ENCODE results near the gene PGR.

The PGR gene

DNA sequence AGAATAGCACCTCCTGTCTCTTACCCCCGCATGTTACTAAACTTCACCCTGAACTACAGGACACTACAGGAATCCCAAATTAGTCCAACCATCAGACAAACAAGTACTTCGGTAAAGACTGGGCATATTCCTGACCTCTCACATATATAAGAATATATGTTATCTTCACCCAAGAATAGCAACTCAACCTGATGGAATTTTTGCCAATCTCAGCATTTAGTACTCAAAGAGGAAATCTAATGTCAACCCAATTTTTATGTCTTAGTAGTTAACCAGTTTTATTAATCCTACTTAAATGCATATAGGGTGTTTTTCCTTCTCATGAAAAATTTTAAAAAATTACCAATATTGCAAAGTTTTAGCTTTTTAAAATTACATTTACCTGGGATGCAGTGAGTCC, 26.2 kb downstream of the PGR start:
- H3K27ac Mint-ChIP-seq = no peak overlapping the region
- peaks cover 25% of the 10 kb centered on the region for H3K9me3 Mint-ChIP-seq
- H3K36me3 Mint-ChIP-seq (ENCODE audit: low read depth) = no peaks in the 10 kb centered on the region
- no peaks in the 10 kb centered on the region for H3K4me1 Mint-ChIP-seq (ENCODE audit: low read depth)
- H3K27me3 Mint-ChIP-seq (ENCODE audit: low read depth) = no peaks in the 10 kb centered on the region
- H3K4me3 Mint-ChIP-seq = no peak overlapping the region

DNA sequence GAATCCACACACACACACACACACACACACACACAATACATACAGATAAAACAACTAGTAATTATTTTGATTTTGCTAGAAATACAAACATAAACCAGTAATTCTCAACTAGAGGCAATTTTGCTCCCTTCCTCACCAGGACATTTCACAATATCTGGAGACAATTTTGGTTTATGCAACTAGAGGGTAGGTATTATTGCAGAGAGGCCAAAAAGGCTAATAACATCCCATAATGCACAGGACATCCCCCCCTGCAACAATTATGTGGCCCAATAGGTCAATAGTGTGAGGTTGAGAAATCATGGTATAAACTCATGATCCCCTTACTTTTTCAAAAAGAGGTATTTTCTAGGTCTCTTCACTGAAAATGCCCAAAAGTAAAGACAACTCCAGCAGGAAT, 29.0 kb downstream of the PGR start:
- H3K36me3 Mint-ChIP-seq (ENCODE audit: low read depth) = no peaks in the 10 kb centered on the region
- H3K4me3 Mint-ChIP-seq = no peak overlapping the region
- H3K27me3 Mint-ChIP-seq (ENCODE audit: low read depth) = no peaks in the 10 kb centered on the region
- no peaks in the 10 kb centered on the region for H3K4me1 Mint-ChIP-seq (ENCODE audit: low read depth)
- peaks cover 21% of the 10 kb centered on the region for H3K9me3 Mint-ChIP-seq
- no peak overlapping the region for H3K27ac Mint-ChIP-seq

DNA sequence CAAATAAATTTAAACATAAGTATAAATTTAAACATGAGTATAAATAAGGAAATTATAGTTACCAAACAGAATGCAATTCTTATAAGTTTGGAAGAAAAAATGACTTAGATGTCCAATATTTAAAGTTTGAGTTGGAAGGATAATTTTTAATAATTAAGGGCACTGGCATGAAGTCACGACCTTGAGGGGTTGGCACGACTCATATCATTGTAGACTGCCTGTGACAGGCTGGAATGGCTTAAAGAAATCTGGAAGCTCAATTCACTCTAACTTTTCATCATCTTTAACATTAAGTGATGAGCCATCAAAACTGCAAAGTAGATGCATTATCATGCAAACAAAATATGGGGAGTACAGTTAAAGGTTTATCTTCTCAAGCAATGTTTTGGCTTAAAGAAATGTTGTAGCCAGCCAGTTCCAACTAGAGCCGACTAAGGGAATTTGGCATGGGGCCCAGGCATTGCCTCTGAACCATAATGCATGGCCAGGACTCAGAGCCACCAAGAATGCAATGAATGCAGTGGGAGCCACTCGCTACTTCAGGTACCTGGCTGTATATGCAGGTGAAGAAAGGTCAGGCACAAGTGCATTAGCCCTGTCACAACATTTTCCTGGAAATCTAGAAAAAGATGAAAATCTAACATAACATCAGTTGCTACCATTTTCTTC, 33.4 kb downstream of the PGR start:
- Mint-ChIP-seq H3K4me1 (ENCODE audit: low read depth) (no peaks in the 10 kb centered on the region), H3K36me3 (ENCODE audit: low read depth) (no peaks in the 10 kb centered on the region), H3K27ac (no peak overlapping the region), H3K27me3 (ENCODE audit: low read depth) (no peaks in the 10 kb centered on the region), H3K9me3 (peaks cover 16% of the 10 kb centered on the region), H3K4me3 (no peak overlapping the region)

DNA sequence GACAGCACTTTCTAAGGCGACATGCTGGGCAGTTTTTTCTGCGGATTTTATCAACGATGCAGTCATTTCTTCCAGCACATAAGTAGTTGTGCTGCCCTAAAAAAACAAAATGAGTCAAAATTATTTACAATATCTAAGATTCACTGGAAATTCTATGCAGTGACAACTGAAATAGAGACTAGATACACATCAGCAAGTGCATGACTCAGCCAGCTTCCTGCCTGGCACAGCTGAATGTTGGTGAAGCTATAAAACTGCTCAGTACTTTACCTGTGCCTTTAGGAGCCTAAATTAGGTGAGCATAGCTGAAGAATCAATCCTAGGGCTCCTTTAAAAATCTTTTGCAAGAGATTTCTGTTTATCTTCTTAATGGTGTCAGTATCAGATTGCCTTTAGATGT, 37.8 kb downstream of the PGR start:
- no peak overlapping the region for H3K27ac Mint-ChIP-seq
- H3K9me3 Mint-ChIP-seq = peaks cover 12% of the 10 kb centered on the region
- H3K36me3 Mint-ChIP-seq (ENCODE audit: low read depth) = no peaks in the 10 kb centered on the region
- no peaks in the 10 kb centered on the region for H3K4me1 Mint-ChIP-seq (ENCODE audit: low read depth)
- no peak overlapping the region for H3K4me3 Mint-ChIP-seq
- no peaks in the 10 kb centered on the region for H3K27me3 Mint-ChIP-seq (ENCODE audit: low read depth)

DNA sequence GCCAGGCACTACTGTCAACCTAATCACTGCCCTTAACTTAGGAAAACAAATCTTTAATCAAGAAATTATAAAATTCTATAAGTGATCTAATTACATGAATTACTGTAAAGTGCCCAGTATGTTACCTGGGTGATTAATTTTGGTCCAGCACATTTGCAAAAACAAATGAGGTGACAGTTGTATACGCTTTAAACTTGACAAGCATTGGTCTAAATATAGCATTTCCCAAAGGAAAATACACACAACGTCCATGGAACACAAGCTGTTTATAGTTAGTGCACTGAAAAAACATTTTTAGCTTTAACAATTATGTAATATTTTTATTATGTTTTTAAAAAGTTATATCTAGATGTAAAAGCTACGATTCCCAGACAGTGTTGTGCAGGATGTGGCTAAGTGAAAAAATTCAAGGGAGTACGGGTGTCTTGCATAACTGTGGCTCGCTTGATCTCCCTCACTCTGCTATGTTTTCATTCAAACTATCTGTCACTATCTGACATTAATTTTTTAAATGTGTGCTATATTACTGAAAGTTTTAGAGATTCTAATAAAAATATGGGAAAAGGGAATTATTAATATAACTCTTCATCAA, 38.8 kb downstream of the PGR start:
- Mint-ChIP-seq H3K4me1 (ENCODE audit: low read depth) (no peaks in the 10 kb centered on the region), H3K27me3 (ENCODE audit: low read depth) (no peaks in the 10 kb centered on the region)

DNA sequence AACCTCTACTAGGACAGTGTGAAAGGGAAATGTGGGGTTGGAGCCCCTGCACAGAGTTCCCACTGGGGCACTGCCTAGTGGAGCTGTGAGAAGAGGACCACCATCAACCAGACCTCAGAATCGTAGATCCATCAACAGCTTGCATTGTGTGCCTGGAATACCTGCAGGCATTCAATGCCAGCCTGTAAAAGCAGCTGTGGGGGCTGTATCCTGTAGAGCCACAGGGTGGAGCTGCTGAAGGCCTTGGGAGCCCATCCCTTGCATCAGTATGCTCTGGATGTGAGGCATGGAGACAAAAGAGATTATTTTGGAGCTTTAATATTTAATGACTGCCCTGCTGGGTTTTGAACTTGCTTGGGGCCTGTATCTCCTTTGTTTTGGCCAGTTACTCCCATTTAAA, 46.3 kb downstream of the PGR start:
- Mint-ChIP-seq H3K27ac (no peak overlapping the region), H3K4me1 (ENCODE audit: low read depth) (no peaks in the 10 kb centered on the region), H3K36me3 (ENCODE audit: low read depth) (no peaks in the 10 kb centered on the region), H3K9me3 (peaks cover 31% of the 10 kb centered on the region), H3K4me3 (no peak overlapping the region), H3K27me3 (ENCODE audit: low read depth) (no peaks in the 10 kb centered on the region)

More for the DNA sequence above, 38.8 kb downstream of the PGR start:
- H3K36me3 Mint-ChIP-seq (ENCODE audit: low read depth) = no peaks in the 10 kb centered on the region
- H3K4me3 Mint-ChIP-seq = no peak overlapping the region
- H3K27ac Mint-ChIP-seq = no peak overlapping the region
- peaks cover 19% of the 10 kb centered on the region for H3K9me3 Mint-ChIP-seq

DNA sequence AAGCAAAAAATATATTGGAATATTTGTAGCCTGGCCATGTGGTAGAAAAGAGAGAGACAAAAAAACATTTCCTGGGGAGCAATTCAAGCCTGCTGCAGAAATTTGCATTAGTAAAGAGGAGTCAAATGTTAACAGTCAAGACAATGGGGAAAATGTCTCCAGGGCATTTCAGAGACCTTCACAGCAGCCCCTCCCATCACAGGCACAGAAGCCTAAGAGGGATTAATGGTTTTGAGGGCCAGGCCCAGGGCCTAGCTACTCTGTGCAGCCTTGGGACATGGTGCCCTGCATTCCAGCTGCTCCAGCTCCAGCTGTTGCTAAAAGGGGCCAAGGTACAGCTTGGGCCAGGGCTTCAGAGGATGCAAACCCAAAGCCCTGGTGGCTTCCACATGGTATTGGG, 46.8 kb downstream of the PGR start:
- H3K4me1 Mint-ChIP-seq (ENCODE audit: low read depth) = no peaks in the 10 kb centered on the region
- no peak overlapping the region for H3K4me3 Mint-ChIP-seq
- H3K9me3 Mint-ChIP-seq = peaks cover 31% of the 10 kb centered on the region
- H3K36me3 Mint-ChIP-seq (ENCODE audit: low read depth) = no peaks in the 10 kb centered on the region
- no peaks in the 10 kb centered on the region for H3K27me3 Mint-ChIP-seq (ENCODE audit: low read depth)
- H3K27ac Mint-ChIP-seq = no peak overlapping the region

DNA sequence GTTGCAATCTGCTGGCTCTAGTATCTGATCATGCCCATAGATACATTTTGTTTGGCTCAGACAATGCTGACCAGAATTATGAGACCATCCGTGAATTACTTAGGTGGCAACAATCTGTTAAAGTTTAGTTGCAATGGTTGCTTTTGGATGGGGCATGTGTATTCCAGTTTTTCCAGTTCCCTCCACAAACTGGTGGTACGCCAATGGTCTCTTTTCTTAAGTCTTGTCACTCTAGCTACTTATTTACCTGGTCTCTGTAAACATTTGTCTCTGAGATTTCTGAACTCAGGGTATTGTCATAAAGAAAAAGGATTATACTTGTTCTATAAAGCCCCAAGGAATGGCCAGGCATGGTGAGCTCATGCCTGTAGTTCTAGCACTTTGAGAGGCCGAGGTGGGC, 65.9 kb downstream of the PGR start:
- Mint-ChIP-seq H3K9me3 (no peaks in the 10 kb centered on the region), H3K27me3 (ENCODE audit: low read depth) (no peaks in the 10 kb centered on the region), H3K27ac (no peak overlapping the region), H3K4me1 (ENCODE audit: low read depth) (no peaks in the 10 kb centered on the region), H3K4me3 (no peak overlapping the region), H3K36me3 (ENCODE audit: low read depth) (no peaks in the 10 kb centered on the region)

DNA sequence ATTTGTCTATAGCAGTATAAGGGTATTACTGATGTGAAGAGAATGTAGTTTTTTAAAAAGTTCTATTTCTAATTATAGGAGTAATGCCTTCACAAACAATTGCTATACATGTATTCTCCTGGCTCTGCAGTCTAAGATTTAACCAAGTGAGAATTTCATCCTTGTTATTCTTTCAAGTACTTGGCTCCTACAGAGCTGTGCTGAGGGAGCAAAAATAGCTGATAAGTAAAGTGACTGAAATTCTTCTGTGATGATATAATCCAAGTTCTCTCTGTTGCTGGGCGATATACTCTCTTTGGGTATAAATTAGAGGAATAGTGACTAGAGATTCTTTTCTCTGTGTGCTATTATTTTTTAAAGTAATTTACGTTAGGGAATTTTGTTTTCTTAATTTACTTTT, 68.0 kb downstream of the PGR start:
- Mint-ChIP-seq H3K27ac (no peak overlapping the region), H3K36me3 (ENCODE audit: low read depth) (no peaks in the 10 kb centered on the region), H3K27me3 (ENCODE audit: low read depth) (no peaks in the 10 kb centered on the region), H3K4me1 (ENCODE audit: low read depth) (no peaks in the 10 kb centered on the region), H3K9me3 (no peaks in the 10 kb centered on the region), H3K4me3 (no peak overlapping the region)

DNA sequence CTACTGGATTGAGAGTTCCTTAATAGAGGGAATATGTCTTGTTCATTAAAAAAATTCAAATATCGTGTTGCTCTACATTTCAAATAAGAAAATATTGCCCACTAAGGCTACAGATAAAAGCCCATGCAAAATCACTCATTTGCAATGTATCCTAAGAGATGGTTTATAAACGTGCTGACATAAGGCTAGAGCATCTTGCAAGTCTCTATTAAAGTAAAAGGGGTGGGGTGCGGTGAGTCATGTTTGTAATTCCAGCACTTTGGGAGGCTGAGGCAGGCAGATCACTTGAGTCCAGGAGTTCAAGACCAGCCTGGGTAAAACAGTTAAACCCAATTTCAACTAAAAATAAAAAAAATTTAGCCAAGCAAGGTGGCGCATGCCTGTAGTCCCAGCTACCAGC, 70.3 kb downstream of the PGR start:
- Mint-ChIP-seq H3K4me3 (no peak overlapping the region), H3K27ac (no peak overlapping the region), H3K4me1 (ENCODE audit: low read depth) (no peaks in the 10 kb centered on the region)

DNA sequence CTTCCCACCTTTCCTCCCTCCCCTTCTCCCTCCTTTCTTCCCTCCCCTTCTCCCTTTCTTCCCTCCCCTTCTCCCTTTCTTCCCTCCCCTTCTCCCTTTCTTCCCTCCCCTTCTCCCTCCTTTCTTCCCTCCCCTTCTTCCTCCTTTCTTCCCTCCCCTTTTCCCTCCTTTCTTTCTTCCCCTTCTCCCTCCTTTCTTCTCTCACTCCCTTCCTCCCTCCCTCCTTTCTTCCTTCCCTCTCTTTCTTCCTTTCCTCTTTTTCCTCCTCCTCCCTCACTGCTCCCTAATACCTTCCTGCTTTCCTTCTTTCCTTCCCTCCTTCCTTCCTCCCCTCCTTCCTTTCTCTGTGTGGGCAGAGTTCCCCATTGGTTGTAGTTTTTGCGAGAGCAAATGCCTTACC, 76.1 kb downstream of the PGR start:
- Mint-ChIP-seq H3K27ac (no peak overlapping the region), H3K9me3 (no peaks in the 10 kb centered on the region), H3K36me3 (ENCODE audit: low read depth) (no peaks in the 10 kb centered on the region), H3K4me1 (ENCODE audit: low read depth) (no peaks in the 10 kb centered on the region), H3K27me3 (ENCODE audit: low read depth) (no peaks in the 10 kb centered on the region), H3K4me3 (no peak overlapping the region)

More for the DNA sequence above, 70.3 kb downstream of the PGR start:
- H3K9me3 Mint-ChIP-seq = no peaks in the 10 kb centered on the region
- no peaks in the 10 kb centered on the region for H3K36me3 Mint-ChIP-seq (ENCODE audit: low read depth)
- no peaks in the 10 kb centered on the region for H3K27me3 Mint-ChIP-seq (ENCODE audit: low read depth)

DNA sequence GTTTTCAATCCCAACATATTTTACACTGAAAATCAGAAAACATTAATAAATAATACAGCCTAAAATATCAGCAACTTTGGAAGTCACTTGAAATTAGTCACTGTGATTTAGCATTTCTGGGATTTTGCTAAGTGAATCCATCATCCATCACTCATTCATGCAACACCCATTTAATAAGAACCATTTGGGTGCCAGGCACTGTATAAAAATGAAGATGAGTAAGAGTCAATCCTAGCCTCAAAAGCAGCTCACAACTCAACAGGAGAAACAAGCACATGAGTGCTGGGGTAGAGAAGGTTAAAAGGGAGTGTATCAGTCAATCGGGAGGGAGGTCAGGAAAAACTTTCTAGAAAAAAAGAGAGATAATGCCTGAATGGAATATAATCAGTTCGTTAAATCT, 77.9 kb downstream of the PGR start:
- Mint-ChIP-seq H3K4me3 (no peak overlapping the region), H3K27ac (no peak overlapping the region), H3K4me1 (ENCODE audit: low read depth) (no peaks in the 10 kb centered on the region), H3K36me3 (ENCODE audit: low read depth) (no peaks in the 10 kb centered on the region), H3K27me3 (ENCODE audit: low read depth) (no peaks in the 10 kb centered on the region), H3K9me3 (no peaks in the 10 kb centered on the region)

DNA sequence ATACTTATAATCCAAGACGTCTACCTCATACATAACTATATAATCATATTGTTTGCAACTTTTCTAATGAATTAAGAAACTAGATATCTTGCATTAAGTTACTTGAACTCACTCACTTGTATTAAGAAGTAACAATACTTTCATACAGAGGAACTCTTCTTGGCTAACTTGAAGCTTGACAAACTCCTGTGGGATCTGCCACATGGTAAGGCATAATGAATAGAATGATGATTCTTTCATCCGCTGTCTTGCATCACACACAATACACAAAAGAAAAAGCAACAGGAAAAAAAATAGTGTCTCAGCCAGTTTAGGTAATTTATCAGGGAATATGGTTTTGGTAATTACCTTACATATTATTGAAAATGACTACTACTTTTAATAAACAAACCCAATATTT, 79.8 kb downstream of the PGR start:
- Mint-ChIP-seq H3K4me3 (no peak overlapping the region), H3K9me3 (peaks cover 5% of the 10 kb centered on the region), H3K36me3 (ENCODE audit: low read depth) (no peaks in the 10 kb centered on the region), H3K27me3 (ENCODE audit: low read depth) (no peaks in the 10 kb centered on the region), H3K4me1 (ENCODE audit: low read depth) (no peaks in the 10 kb centered on the region), H3K27ac (no peak overlapping the region)

DNA sequence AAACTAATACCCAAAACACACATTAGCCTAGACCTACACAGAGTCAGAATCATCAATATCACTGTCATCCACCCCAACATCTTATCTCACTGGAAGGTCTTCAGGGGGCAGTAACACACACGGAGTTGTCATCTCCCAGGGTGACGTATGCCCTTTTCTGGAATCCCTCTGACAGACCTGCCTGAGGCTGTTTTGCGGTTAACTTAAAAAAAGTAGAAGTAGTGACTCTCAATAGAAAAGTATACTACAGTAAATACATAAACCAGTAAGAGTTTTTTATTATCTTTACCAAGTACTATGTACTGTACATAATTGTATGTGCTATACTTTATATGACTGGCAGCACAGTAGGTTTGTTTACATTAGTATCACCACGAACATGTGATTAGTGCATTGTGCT, 80.5 kb downstream of the PGR start:
- Mint-ChIP-seq H3K4me3 (no peak overlapping the region), H3K4me1 (ENCODE audit: low read depth) (no peaks in the 10 kb centered on the region), H3K9me3 (peaks cover 5% of the 10 kb centered on the region), H3K27me3 (ENCODE audit: low read depth) (no peaks in the 10 kb centered on the region), H3K27ac (no peak overlapping the region), H3K36me3 (ENCODE audit: low read depth) (no peaks in the 10 kb centered on the region)

DNA sequence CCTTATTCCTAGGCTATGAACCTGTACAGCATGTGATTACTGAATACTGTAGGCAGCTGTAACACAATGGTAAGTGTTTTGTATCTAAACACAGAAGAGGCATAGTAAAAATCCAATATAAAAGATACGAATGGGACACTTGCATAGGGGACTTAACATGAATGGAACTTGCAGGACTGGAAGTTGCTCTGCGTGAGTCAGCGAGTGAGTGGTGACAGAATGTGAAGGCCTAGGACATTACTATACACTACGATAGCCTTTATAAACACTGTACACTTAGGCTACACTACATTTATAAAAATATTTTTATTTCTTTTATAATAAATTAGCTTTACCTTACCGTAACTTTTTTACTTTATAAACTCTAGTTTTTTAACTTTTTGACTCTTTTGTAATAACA, 81.1 kb downstream of the PGR start:
- Mint-ChIP-seq H3K27ac (no peak overlapping the region), H3K4me3 (no peak overlapping the region), H3K9me3 (peaks cover 5% of the 10 kb centered on the region), H3K27me3 (ENCODE audit: low read depth) (no peaks in the 10 kb centered on the region), H3K36me3 (ENCODE audit: low read depth) (no peaks in the 10 kb centered on the region), H3K4me1 (ENCODE audit: low read depth) (no peaks in the 10 kb centered on the region)

DNA sequence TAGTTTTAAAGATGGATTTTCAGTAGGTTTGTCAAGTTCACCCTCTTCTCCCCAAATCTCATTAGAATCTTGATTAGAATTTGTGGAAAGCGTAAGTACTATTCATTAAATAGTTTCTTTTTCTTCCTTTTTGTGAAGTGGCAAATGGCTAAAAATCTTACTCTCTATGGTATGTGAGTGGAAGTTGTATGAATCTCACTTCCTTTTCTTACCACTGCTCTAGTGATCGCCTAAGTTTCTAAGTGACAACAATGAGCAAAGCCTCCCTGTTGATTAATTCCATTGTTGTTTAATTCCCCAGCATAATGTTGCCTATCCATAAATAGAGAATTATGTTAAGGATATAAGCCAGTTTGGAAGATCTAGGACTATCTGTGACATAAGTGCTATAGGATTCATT, 82.7 kb downstream of the PGR start:
- no peaks in the 10 kb centered on the region for H3K36me3 Mint-ChIP-seq (ENCODE audit: low read depth)
- no peak overlapping the region for H3K27ac Mint-ChIP-seq
- H3K4me1 Mint-ChIP-seq (ENCODE audit: low read depth) = no peaks in the 10 kb centered on the region
- no peaks in the 10 kb centered on the region for H3K27me3 Mint-ChIP-seq (ENCODE audit: low read depth)
- peaks cover 5% of the 10 kb centered on the region for H3K9me3 Mint-ChIP-seq
- H3K4me3 Mint-ChIP-seq = no peak overlapping the region

Data from T-helper 1 cell treated with Interleukin-12 subunit alpha and Interleukin-12 subunit beta and Interleukin-4 antibody, amounts not matched to agents 30 μg/mL and 1 μg/mL, for 36 hours (primary cell).